Stimulated activated naive CD8-positive, alpha-beta T cell treated with anti-CD3 and anti-CD28 coated beads, Interleukin-15, Interleukin-2, amounts not matched to agents 100 U/mL and 50 U/mL, for 24 hours (primary cell): Measurements from ENCODE around the gene PAM.
A peak's percentile ranks its signal among the peaks of the same experiment; 100 is the strongest.

Experiments
- ATAC-seq: fragments of 150-1000 bp; cut with Tn5 transposase; one replicate; pipeline ENCODE4 v1.10.0; 2021
- DNase-seq: peaks from one replicate; pipeline ENCODE4 v3.0.0; 2021

Gene PAM

DNA sequence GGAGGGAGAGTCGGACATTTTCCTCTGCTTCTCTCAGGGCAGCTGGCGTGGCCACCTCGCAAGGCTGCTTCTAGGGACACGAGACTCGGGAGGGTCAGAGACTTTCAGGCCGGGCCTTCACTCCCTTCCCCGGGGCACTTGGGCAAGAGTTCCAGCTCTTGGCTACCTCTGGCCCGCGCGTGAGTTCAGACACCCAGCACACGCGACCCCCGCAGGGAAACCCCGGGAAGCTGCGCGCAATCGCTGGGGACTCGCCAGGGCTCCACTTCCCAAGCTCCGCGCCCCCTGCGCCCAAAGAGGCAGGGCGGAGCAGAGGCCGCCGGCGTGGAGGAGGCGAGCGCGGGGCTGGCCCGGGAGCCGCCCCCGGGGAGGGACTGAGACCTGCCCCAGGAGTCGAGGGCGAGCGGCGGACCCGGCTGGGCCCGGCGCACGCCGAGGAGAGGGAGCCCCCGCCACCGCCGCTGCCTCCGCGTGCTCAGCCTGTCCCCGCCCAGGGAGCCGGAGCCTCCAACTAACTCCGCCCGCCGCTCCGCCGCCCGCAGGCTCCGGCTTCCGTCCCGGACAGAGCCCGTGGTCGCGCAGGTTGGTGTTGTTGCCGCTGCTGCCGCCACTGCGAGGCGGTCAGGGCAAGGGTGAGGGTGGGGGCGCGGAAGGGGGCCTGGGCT lies at the start of gene PAM:
PAM (plus strand) TSS at position 539 of the 665 bp plus-strand sequence. CDS start 110,891 bp downstream, outside the sequence.
- ATAC-seq: peak; percentile 79
- DNase-seq: peak; percentile 86

DNA sequence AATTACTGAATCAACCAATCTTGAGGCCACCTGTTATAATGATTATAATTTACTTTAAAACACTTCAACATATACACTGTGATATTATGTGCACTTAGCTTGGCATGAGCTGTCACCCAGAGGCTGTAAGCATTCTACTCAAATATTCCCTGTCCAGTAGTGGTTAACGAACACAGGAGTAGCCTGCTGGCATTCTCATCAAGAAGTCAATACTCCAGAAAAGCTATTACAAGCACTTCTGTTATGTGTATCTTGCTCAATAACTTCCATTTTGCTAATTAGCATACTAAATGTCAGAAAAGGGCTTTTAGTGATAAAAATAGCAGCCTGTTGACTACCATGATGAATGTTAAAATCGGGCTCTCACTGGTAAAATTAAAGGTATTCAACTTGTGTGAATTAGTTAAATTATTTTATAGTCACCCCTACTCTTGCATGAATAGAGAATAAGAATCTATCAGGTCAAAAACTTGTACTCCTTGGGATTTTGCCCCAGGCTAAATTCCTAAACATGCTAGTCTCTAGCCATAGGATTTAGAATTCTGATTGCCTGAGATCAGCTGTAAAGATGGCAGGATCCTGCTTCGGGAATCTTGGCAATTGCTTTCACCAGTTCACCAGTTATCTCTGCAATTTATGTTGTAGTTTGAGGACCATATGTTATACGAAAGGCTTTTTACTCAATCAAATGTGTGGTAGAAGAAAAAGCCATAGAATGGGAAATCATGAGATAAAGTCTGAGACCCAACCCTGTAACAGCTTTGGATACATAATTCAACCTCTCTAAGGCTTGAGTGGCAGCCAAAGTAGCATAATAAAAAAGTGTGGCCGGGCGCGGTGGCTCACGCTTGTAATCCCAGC lies 43.4 kb upstream of the PAM start:
- ATAC-seq: no peak
- no peak for DNase-seq

GRCh38 chr5:102713278-102713677 lies 41.8 kb upstream of the PAM start:
- ATAC-seq: no peak

GRCh38 chr5:102713682-102714231 lies 41.3 kb upstream of the PAM start:
- ATAC-seq (no peak), DNase-seq (no peak)

More at GRCh38 chr5:102713278-102713677, 41.8 kb upstream of the PAM start:
- DNase-seq: no peak

DNA sequence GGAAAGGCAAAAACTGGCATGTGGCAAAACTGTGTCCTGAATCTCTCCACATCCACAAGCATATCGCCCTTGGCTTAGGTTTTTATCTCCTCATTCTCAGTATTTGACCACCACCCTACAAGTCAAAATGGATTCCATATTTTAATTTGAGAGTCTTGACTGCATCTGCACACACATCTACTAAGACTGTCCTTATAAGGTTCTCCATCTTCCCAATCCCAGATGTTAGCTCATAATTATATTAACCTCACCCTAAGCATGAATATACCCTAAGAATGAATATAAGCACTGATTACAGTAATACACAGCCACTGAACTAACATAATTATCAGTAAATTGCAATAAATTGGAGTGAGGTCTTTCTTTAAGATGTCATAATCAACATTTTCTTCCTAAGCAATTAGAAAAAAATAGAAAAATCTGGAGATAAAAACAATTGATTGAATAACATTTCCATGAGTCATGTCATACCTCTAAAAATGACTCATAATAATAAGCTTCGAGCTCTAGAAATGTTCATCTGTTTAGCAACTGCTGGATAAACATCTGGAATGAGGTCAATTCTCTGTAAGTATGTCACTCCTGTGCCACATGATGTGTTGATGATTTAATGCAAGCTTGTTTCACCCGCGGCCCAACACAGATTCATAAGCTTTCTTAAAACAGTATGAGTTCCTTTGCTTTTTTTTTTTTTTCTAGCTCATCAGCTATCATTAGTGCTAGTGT lies 39.9 kb upstream of the PAM start:
- DNase-seq (no peak), ATAC-seq (no peak)

DNA sequence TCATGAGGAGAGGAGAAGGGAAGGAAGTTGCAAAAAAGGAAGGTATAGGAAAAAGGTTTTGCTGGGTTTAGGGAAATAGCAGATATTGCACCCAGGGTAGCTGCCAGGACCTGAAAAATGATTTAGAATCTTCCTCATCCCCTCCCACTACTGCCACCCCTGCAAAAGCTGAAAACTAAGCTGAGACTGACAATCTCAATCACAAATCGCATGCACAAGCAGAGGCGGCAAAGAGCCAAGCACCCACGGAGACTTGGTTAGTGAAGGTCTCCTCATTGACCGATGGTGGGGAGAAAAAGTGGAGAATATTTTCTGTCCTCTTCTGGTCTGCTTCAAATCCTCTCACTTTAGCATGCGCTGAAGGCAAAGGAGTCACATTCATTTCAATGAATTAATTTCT lies 39.1 kb upstream of the PAM start:
- DNase-seq (no peak), ATAC-seq (no peak)

DNA sequence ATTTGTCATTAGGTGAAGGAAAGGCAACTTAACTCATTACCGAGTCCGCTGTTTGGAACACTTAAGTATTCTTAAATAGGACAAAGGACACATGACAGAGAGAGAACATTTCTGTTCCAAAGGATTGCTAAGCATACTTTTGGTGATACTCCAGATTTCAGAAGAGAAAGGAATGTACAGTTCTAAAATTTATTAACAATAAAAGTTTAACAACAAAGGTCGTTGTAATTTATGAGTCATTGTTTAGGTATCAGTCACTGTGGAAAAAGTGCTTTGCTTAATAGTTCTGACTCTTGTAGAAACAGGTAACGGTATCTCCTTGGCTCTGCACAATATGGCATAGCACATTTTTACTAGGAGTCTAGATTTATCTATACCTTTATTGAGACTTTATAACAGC lies 36.3 kb upstream of the PAM start:
- no peak for DNase-seq
- ATAC-seq: no peak

GRCh38 chr5:102719886-102720285 lies 35.2 kb upstream of the PAM start:
- no peak for ATAC-seq
- no peak for DNase-seq

- DNase-seq: no peak
These were observed 34.1 kb upstream of the PAM start for GRCh38 chr5:102720969-102721368.

GRCh38 chr5:102722931-102723330 lies 32.2 kb upstream of the PAM start:
- DNase-seq (no peak), ATAC-seq (no peak)

More at GRCh38 chr5:102720969-102721368, 34.1 kb upstream of the PAM start:
- ATAC-seq: no peak

GRCh38 chr5:102731693-102732092 lies 23.4 kb upstream of the PAM start:
- DNase-seq: no peak
- ATAC-seq: no peak

DNA sequence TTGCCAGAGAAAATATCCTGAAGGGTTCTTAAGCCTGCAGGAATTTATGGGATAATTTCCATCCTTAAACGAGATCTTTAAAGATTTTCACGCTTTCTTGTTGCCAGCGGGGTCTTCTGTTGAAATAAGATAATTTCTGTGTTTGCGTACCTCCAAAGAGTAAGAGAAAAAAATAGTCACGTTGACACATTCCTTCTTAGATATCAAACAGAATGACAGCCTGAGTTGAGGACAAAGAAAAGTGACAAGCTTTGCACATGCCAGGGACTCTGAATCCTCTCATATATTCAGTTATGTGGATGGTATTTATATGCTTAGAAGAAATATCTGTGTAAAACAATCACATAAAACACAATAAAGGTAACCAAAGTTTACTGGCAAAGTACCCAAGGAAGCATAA lies 21.6 kb upstream of the PAM start:
- ATAC-seq (no peak), DNase-seq (no peak)

DNA sequence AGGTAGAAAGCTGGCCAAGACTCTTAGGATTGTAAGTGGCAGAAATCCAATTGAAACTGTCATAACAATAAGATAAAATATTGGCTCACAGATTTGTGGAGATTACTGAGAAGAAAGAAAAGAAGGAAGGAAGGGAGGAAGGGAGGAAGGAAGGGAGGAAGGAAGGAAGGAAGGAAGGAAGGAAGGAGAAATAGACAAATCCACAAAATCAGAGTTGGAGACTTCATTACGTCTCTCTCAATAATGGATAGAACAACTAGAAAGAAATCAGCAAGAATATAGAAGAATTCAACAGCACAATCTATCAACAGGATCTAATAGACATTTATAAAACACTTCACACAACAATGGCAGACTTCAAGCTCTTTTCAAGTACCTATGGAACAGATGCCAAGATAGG lies 17.9 kb upstream of the PAM start:
- no peak for ATAC-seq
- DNase-seq: no peak

- no peak for DNase-seq
- ATAC-seq: no peak
These were observed 17.2 kb upstream of the PAM start for GRCh38 chr5:102737805-102738469.

DNA sequence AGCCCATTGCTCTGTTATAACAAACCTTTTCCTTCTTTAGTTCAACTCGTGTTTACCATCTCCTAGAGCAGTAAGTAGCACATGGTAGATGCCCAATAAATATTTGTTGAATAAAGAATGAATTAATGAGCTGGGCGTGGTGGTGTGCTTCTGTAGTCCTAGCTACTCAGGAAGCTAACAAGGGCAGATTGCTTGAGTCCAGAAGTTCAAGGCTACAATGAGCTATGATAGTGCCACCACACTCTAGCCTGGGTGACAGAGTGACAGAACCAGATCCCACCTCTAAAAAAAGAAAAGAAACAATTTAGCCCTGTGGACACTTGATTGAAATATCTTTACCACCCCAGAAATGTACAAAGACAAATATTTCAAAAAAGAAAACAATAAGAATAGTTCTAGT lies 14.6 kb upstream of the PAM start:
- ATAC-seq: no peak

GRCh38 chr5:102742215-102742614 lies 12.9 kb upstream of the PAM start:
- no peak for ATAC-seq
- DNase-seq: no peak

More for the DNA sequence above, 14.6 kb upstream of the PAM start:
- no peak for DNase-seq

DNA sequence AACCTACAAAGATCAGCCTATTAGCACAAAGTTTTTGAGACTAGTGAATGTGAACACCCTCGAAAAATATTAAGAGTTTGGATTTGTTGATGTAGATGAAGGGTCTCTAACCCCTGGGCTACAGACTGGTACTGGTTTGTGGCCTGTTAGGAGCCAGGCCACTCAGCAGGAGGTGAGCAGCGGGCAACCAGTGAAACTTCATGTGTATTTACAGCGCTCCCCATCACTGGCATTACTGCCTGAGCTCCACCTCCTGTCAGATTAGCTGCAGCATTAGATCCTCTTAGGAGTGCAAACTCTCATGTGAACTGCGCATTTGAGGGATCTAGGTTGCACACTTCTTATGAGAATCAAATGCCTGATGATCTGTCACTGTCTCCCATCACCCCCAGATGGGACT lies 11.2 kb upstream of the PAM start:
- no peak for DNase-seq
- ATAC-seq: no peak

DNA sequence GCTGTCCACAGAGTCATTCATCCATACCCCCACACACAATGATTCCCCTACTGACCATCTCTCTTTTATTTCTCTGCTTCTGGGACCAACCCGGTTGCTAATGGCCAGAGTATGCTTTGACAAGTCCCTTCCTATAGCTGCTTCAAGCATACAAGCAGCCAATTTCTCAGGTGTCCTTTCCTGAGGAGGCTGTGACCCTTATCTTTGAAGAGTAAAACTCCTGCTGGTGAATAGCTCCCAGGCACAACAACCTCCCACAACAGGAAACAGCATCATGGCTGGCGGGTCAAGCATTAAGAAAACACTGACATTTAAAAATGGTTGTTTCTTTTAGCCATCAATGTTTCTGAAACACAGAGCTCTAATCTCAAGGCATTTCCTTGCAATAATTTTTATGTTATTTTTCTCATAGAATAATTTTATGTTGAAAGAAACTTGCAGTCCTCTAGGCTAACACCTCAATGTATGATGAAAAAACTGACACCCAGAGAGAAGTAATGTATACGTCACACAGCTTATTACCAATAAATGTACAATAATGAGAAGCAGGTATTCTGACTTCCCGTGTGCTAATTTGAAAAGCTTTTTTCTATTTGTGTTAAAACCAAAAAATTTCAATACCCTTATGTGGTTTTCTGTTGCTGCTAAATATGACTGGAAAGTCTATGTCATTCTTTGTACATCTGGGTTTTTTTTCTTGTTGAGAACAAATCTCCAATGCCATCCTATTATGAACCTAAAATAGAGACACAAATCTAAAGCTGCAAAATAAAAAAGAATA lies 7.5 kb upstream of the PAM start:
- ATAC-seq (peak; percentile 71), DNase-seq (no peak)

GRCh38 chr5:102749416-102750030 lies 5.6 kb upstream of the PAM start:
- no peak for ATAC-seq

DNA sequence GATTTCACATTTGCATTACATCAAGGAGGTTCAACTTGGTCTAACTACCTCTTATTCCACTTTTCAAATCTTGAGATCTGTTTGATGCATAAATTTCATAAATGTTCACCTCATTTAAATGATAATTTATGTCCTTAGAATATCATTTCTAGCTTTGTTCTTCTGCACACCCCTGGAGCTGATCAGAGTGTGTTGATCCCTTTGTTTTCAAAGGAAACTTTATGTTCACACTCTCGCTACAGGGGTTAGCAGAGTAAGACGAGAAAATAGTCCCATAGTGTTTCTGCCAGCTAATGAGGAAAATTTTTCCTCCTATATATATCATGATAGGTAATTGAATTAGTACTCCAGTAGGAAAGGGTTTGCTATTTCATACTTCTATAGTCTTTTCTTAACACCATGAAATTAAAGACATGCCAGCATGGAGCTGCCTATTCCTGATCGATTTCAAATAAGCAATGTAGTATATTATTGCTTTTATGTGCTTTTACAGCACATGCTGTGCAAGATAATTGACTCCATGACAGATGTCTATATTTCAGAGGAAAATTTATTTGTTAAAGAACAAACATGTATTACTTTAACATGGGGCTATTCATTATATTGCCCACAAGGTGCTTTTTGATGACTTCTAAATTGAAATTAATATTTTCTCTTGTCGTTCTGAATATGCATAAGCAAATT lies 4.8 kb upstream of the PAM start:
- DNase-seq (no peak), ATAC-seq (no peak)

More at GRCh38 chr5:102749416-102750030, 5.6 kb upstream of the PAM start:
- no peak for DNase-seq
